SK-N-MC (cell line): Measurements from ENCODE around the gene RPRD1B.

Source experiments
- EZH2 ChIP-seq: fragments of 200-600 bp; sonication (generic); IDR thresholded peaks from one replicate; pipeline ENCODE4 v1.6.1; 2017; ENCODE audit warnings: antibody characterized with exemption
- POLR2AphosphoS5 ChIP-seq: IDR thresholded peaks from 2 replicates; pipeline ENCODE4 v1.6.1; 2012; ENCODE audit warnings: mild to moderate bottlenecking, low read depth, low read length, borderline replicate concordance

GRCh38 chr20:38057351-38057972, 23.9 kb downstream of the RPRD1B start:
- TF ChIP-seq EZH2 (no peak), POLR2AphosphoS5 (no peak)
